Testis (tissue), 3 donors: ENCODE measurements around the gene PBX4. TPM values are rescaled to one million over a fixed set of nuclear protein-coding genes. Genes with fewer than 3 reads are reported as not detected.

Source experiments
- DNase-seq: peaks from one replicate; pipeline ENCODE4 v3.0.0-alpha.2; 2019
- H3K27ac ChIP-seq, 2 donors: fragments of 200-600 bp; sonication (generic); one replicate each; pipeline ENCODE4 v1.5.1; 2019
- H3K27me3 ChIP-seq: fragments of 200-600 bp; sonication (generic); one replicate; pipeline ENCODE4 v1.5.1; 2019
- H3K36me3 ChIP-seq: fragments of 200-600 bp; sonication (generic); one replicate; pipeline ENCODE4 v1.5.1; 2017; ENCODE audit warnings: low read depth; ENCODE audit errors: missing control alignments
- H3K4me1 ChIP-seq: fragments of 200-600 bp; sonication (generic); one replicate; pipeline ENCODE4 v1.5.1; 2019
- H3K4me3 ChIP-seq, 2 donors: fragments of 200-600 bp; sonication (generic); one replicate each; pipeline ENCODE4 v1.5.1; 2017 to 2019
- H3K9me3 ChIP-seq: fragments of 200-600 bp; sonication (generic); one replicate; pipeline ENCODE4 v1.5.1; 2017
- CTCF ChIP-seq, 3 experiments: fragments of 450-650 bp in 2 of 3; fragments of 200-600 bp in 1 of 3; sonication (generic) in 1 of 3; IDR thresholded peaks; one replicate each; pipeline ENCODE4 v1.5.1; 2016 to 2019; ENCODE audit warnings: antibody characterized with exemption in 3 of 3, mild to moderate bottlenecking in 2 of 3, moderate library complexity in 1 of 3
- POLR2A ChIP-seq: fragments of 450-650 bp; IDR thresholded peaks from one replicate; pipeline ENCODE4 v1.6.1; 2017; ENCODE audit warnings: antibody characterized with exemption, mild to moderate bottlenecking, moderate library complexity
- WGBS, 2 donors: methylation state at CpG; one replicate each; pipeline ENCODE4 v1.1.5; 2018; 5-methylcytosine and 5-hydroxymethylcytosine counted together
- intact Hi-C: fragments of 100-400 bp; cut with DNase I; formaldehyde crosslinking; loops from one replicate; pipeline ENCODE4 v1.15.1; 2023; ENCODE audit warnings: low total_unique reads
- polyA plus RNA-seq: library from polyadenylated mRNA; stranded (reverse); fragments of 350-450 nt; fragmentation: Illumina TruSeq; extraction: RNeasy Lipid Tissue Mini Kit (QIAGEN cat#74804); gene quantifications from one replicate; pipeline ENCODE4 v1.2.3, GENCODE V29; 2014; ENCODE audit warnings: low read depth, low replicate concordance; ENCODE audit not compliant: insufficient read depth
- total RNA-seq, 2 donors: library from RNA; depleted of rRNA; stranded (reverse); fragments of >200 nt; gene quantifications; one replicate each; pipeline ENCODE4 v1.2.3, GENCODE V29; 2016

The PBX4 gene
- total and polyA plus RNA-seq, 3 donors from 2014 or later, result 16.2 to 28.3 (median 18.0) TPM

GRCh38 chr19:19575411-19575810, 43.1 kb downstream of the PBX4 start:
- Histone ChIP-seq H3K27ac (no peak overlapping the region), H3K36me3 (no peaks in the 10 kb centered on the region), H3K4me3 (no peak overlapping the region), H3K9me3 (no peaks in the 10 kb centered on the region), H3K4me1 (no peaks in the 10 kb centered on the region), H3K27me3 (no peaks in the 10 kb centered on the region)
- no peak for DNase-seq
- 81 to 83% methylated on average over 6 of the region's 6 CpGs for WGBS, 2 donors
- intact Hi-C loops, result no loop called here
- TF ChIP-seq CTCF (IDR thresholded peaks at IDR 0.05), result no peak
- TF ChIP-seq POLR2A, result no peak

- WGBS, 2 donors, result 89 to 94% methylated on average over 11 of the region's 11 CpGs
- TF ChIP-seq CTCF (IDR thresholded peaks at IDR 0.05) (no peak), POLR2A (no peak)
- no peak overlapping the region for H3K4me3 ChIP-seq
- intact Hi-C loops, result no loop called here
- H3K9me3 ChIP-seq, result no peaks in the 10 kb centered on the region
- no peaks in the 10 kb centered on the region for H3K36me3 ChIP-seq
- DNase-seq, result no peak
- H3K27ac ChIP-seq, result no peak overlapping the region
- no peaks in the 10 kb centered on the region for H3K4me1 ChIP-seq
- H3K27me3 ChIP-seq, result no peaks in the 10 kb centered on the region
These were observed 47.3 kb downstream of the PBX4 start for GRCh38 chr19:19571071-19571786.

- Histone ChIP-seq H3K4me3 (no peak overlapping the region), H3K4me1 (no peaks in the 10 kb centered on the region), H3K9me3 (no peaks in the 10 kb centered on the region), H3K36me3 (no peaks in the 10 kb centered on the region), H3K27ac (no peak overlapping the region), H3K27me3 (no peaks in the 10 kb centered on the region)
- no peak for DNase-seq
- intact Hi-C loops, result no loop called here
- TF ChIP-seq CTCF (IDR thresholded peaks at IDR 0.05) (no peak), POLR2A (no peak)
- WGBS, 2 donors, result 80 to 85% methylated on average over 10 of the region's 10 CpGs
These were observed 47.9 kb downstream of the PBX4 start for GRCh38 chr19:19570571-19570970.

- no peaks in the 10 kb centered on the region for H3K27me3 ChIP-seq
- no peak for DNase-seq
- intact Hi-C loops, result no loop called here
- 94 to 96% methylated on average over 25 of the region's 25 CpGs for WGBS, 2 donors
- no peaks in the 10 kb centered on the region for H3K9me3 ChIP-seq
- no peaks in the 10 kb centered on the region for H3K36me3 ChIP-seq
- H3K4me3 ChIP-seq, result no peak overlapping the region
- no peak for TF ChIP-seq CTCF (IDR thresholded peaks at IDR 0.05)
- no peak for TF ChIP-seq POLR2A
- no peaks in the 10 kb centered on the region for H3K4me1 ChIP-seq
- H3K27ac ChIP-seq, result no peak overlapping the region
These were observed 49.4 kb downstream of the PBX4 start for GRCh38 chr19:19568802-19569756.
